GM21737 (cell line): Measurements from ENCODE around the gene ASRGL1.

Experiments used
- ATAC-seq: cut with Tn5 transposase; IDR thresholded peaks from one replicate; pipeline ENCODE4 v1.9.1; 2021; ENCODE audit warnings: mild to moderate bottlenecking, moderate library complexity; ENCODE audit not compliant: unreplicated experiment

The ASRGL1 gene

DNA sequence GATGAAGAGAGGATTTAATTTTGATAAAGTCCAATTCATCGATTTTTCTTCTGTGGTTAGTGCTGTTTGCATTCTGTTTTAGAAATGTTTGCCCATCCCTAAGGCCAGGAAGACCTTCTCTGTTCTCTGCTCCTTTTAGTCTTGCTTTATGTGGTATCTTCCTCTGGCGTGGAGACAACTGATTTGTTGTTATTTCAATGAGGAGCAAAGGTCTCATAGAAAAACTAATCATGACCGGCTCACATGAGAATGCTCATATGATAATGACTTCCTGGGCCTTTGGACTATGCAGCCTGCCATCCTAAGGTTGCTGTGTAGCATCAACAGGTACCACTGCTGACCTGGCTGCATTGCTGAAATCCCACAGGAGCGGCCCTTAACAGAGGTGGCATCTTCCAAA lies 101.4 kb downstream of the ASRGL1 start:
- no peak for ATAC-seq

- ATAC-seq, result no peak
These were observed 102.7 kb downstream of the ASRGL1 start for GRCh38 chr11:62439785-62440602.
